Transverse colon (tissue), 4 donors: Measurements from ENCODE around the gene ARHGAP45.

Experiments
- CTCF ChIP-seq, 5 experiments: fragments of 200-600 bp in 3 of 5; fragments of 450-650 bp in 2 of 5; sonication (generic) in 3 of 5; IDR thresholded peaks; 1 replicate in 2 of 5; 2 replicates in 3 of 5; pipeline ENCODE4 v1.5.1; 2016 to 2017; ENCODE audit warnings: antibody characterized with exemption in 5 of 5, inconsistent platforms in 3 of 5, mild to moderate bottlenecking in 2 of 5, moderate library complexity in 1 of 5
- EP300 ChIP-seq: sonication (generic); formaldehyde crosslinking; IDR thresholded peaks from one replicate; pipeline ENCODE4 v1.6.1; 2017; ENCODE audit warnings: antibody characterized with exemption, low read depth
- POLR2A ChIP-seq: fragments of 450-650 bp; IDR thresholded peaks from one replicate; pipeline ENCODE4 v1.6.1; 2016; ENCODE audit warnings: antibody characterized with exemption, mild to moderate bottlenecking, moderate library complexity
- POLR2AphosphoS5 ChIP-seq, 3 donors: sonication (generic); formaldehyde crosslinking; IDR thresholded peaks; one replicate each; pipeline ENCODE4 v1.6.1; 2016; ENCODE audit warnings: antibody characterized with exemption in 3 of 3

GRCh38 chr19:1122021-1122971, 55.3 kb downstream of the ARHGAP45 start:
- no peak for TF ChIP-seq CTCF (IDR thresholded peaks at IDR 0.05)
- no peak for TF ChIP-seq EP300
- TF ChIP-seq POLR2A: no peak
- no peak for TF ChIP-seq POLR2AphosphoS5 (IDR thresholded peaks at IDR 0.05)
